KMS-11 (cell line): ENCODE data around the gene MCF2L.
"Not testable (repeated sequence)": the region's sequence is repeated elsewhere in the genome, so short reads cannot be mapped to it uniquely, and the experiment has no call there.

ENCODE experiments used
- H2AFZ ChIP-seq: fragments of 200-600 bp; sonication (generic); 2 replicates; pipeline ENCODE4 v1.6.1; 2016; ENCODE audit warnings: antibody characterized with exemption, mixed run types, low read depth
- H3K27ac ChIP-seq: fragments of 200-600 bp; sonication (generic); 2 replicates; pipeline ENCODE4 v1.6.1; 2016; ENCODE audit warnings: mild to moderate bottlenecking, mixed run types
- H3K27me3 ChIP-seq: fragments of 200-600 bp; sonication (generic); 2 replicates; pipeline ENCODE4 v1.6.1; 2017; ENCODE audit warnings: mild to moderate bottlenecking, low read depth, mixed run types, moderate library complexity; ENCODE audit not compliant: insufficient read depth
- H3K36me3 ChIP-seq: fragments of 200-600 bp; sonication (generic); 2 replicates; pipeline ENCODE4 v1.6.1; 2017; ENCODE audit warnings: mild to moderate bottlenecking, mixed run types; ENCODE audit not compliant: insufficient read depth
- H3K4me1 ChIP-seq: fragments of 200-600 bp; sonication (generic); 2 replicates; pipeline ENCODE4 v1.6.1; 2016; ENCODE audit warnings: mild to moderate bottlenecking, low read depth, mixed run types; ENCODE audit not compliant: poor library complexity, severe bottlenecking
- H3K4me2 ChIP-seq: fragments of 200-600 bp; sonication (generic); 2 replicates; pipeline ENCODE4 v1.7.0; 2016; ENCODE audit warnings: mild to moderate bottlenecking, mixed run types
- H3K4me3 ChIP-seq: fragments of 200-600 bp; sonication (generic); IDR thresholded peaks from 2 replicates; pipeline ENCODE4 v1.6.1; 2017; ENCODE audit warnings: low read depth, low read length, mixed read lengths; ENCODE audit not compliant: insufficient read depth
- H3K79me2 ChIP-seq: fragments of 200-600 bp; sonication (generic); 2 replicates; pipeline ENCODE4 v1.6.1; 2016; ENCODE audit warnings: low read depth, mixed run types; ENCODE audit not compliant: insufficient read depth
- H3K9ac ChIP-seq: fragments of 200-600 bp; sonication (generic); 2 replicates; pipeline ENCODE4 v1.6.1; 2016; ENCODE audit warnings: mild to moderate bottlenecking, mixed run types
- H4K20me1 ChIP-seq: fragments of 200-600 bp; sonication (generic); 2 replicates; pipeline ENCODE4 v1.6.1; 2016; ENCODE audit warnings: mild to moderate bottlenecking, mixed run types; ENCODE audit not compliant: insufficient read depth
- CTCF ChIP-seq: fragments of 200-600 bp; sonication (generic); conservative IDR thresholded peaks from 2 replicates; pipeline ENCODE4 v1.6.1; 2017; ENCODE audit warnings: low read depth, mild to moderate bottlenecking, antibody characterized with exemption, low read length, moderate library complexity, mixed read lengths

MCF2L gene

GRCh38 chr13:113053801-113054604 lies 85.0 kb downstream of the MCF2L start:
- no peak overlapping the region for H3K27ac ChIP-seq
- H2AFZ ChIP-seq, result no peak overlapping the region
- no peak overlapping the region for H3K9ac ChIP-seq
- no peaks in the 10 kb centered on the region for H3K79me2 ChIP-seq
- TF ChIP-seq CTCF, result no peak
- no peak overlapping the region for H3K4me2 ChIP-seq
- H3K27me3 ChIP-seq, result no peaks in the 10 kb centered on the region
- no peaks in the 10 kb centered on the region for H3K4me1 ChIP-seq
- H4K20me1 ChIP-seq, result no peaks in the 10 kb centered on the region
- H3K36me3 ChIP-seq, result no peaks in the 10 kb centered on the region
- no peak overlapping the region for H3K4me3 ChIP-seq

GRCh38 chr13:113057084-113057483 lies 88.1 kb downstream of the MCF2L start:
- no peak overlapping the region for H3K9ac ChIP-seq
- TF ChIP-seq CTCF, result no peak
- no peak overlapping the region for H3K4me2 ChIP-seq
- H3K27me3 ChIP-seq, result no peaks in the 10 kb centered on the region
- no peaks in the 10 kb centered on the region for H3K36me3 ChIP-seq
- no peak overlapping the region for H3K4me3 ChIP-seq
- H2AFZ ChIP-seq, result no peak overlapping the region
- no peak overlapping the region for H3K27ac ChIP-seq
- H4K20me1 ChIP-seq, result no peaks in the 10 kb centered on the region
- H3K4me1 ChIP-seq, result no peaks in the 10 kb centered on the region
- no peaks in the 10 kb centered on the region for H3K79me2 ChIP-seq

- H3K79me2 ChIP-seq, H3K4me2 ChIP-seq, H3K4me3 ChIP-seq, H3K36me3 ChIP-seq, H3K9ac ChIP-seq, H4K20me1 ChIP-seq, H3K27ac ChIP-seq, H2AFZ ChIP-seq, H3K4me1 ChIP-seq, H3K27me3 ChIP-seq: not testable (repeated sequence)
Measured at GRCh38 chr13:113057559-113057958, 88.5 kb downstream of the MCF2L start.

- Histone ChIP-seq H3K27ac (no peak overlapping the region), H3K79me2 (no peaks in the 10 kb centered on the region), H2AFZ (no peak overlapping the region), H4K20me1 (no peaks in the 10 kb centered on the region), H3K4me1 (no peaks in the 10 kb centered on the region), H3K27me3 (no peaks in the 10 kb centered on the region), H3K36me3 (no peaks in the 10 kb centered on the region), H3K4me2 (no peak overlapping the region), H3K9ac (no peak overlapping the region), H3K4me3 (no peak overlapping the region)
- no peak for TF ChIP-seq CTCF
Measured at GRCh38 chr13:113058129-113058987, 89.3 kb downstream of the MCF2L start.
